Astrocyte (in vitro differentiated cells and primary cell): ENCODE measurements around the gene DSG2.

Experiments used
- EZH2 ChIP-seq: IDR thresholded peaks from 2 replicates; pipeline ENCODE4 v1.6.1; 2012; ENCODE audit warnings: mild to moderate bottlenecking, low read length, inconsistent platforms; ENCODE audit not compliant: insufficient read depth
- TF ChIP-seq, protein P1 (sequence below): IDR thresholded peaks from 2 replicates; pipeline ENCODE4 v1.5.1; 2011; ENCODE audit warnings: low read depth, mild to moderate bottlenecking, inconsistent platforms, low read length, moderate library complexity; ENCODE audit not compliant: insufficient read depth

GRCh38 chr18:31511098-31511497 is 13.1 kb downstream of the DSG2 start:
- TF ChIP-seq, protein P1, sequence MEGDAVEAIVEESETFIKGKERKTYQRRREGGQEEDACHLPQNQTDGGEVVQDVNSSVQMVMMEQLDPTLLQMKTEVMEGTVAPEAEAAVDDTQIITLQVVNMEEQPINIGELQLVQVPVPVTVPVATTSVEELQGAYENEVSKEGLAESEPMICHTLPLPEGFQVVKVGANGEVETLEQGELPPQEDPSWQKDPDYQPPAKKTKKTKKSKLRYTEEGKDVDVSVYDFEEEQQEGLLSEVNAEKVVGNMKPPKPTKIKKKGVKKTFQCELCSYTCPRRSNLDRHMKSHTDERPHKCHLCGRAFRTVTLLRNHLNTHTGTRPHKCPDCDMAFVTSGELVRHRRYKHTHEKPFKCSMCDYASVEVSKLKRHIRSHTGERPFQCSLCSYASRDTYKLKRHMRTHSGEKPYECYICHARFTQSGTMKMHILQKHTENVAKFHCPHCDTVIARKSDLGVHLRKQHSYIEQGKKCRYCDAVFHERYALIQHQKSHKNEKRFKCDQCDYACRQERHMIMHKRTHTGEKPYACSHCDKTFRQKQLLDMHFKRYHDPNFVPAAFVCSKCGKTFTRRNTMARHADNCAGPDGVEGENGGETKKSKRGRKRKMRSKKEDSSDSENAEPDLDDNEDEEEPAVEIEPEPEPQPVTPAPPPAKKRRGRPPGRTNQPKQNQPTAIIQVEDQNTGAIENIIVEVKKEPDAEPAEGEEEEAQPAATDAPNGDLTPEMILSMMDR = no peak
- TF ChIP-seq EZH2 = no peak
